Mucosa of rectum (tissue), 2 donors: ENCODE data around the gene SERPINB2.
"Not testable (repeated sequence)": the region's sequence is repeated elsewhere in the genome, so short reads cannot be mapped to it uniquely, and the experiment has no call there.

Source experiments
- H3K27ac ChIP-seq, 2 donors: one replicate each; pipeline ENCODE4 v1.7.0; 2013; ENCODE audit warnings: inconsistent platforms in 2 of 2, low read depth in 2 of 2, low read length in 2 of 2
- H3K27me3 ChIP-seq, 2 donors: one replicate each; pipeline ENCODE4 v1.7.0; 2013; ENCODE audit warnings: low read length in 2 of 2; ENCODE audit not compliant: control insufficient read depth in 2 of 2, insufficient read depth in 2 of 2
- H3K36me3 ChIP-seq, 2 donors: one replicate each; pipeline ENCODE4 v1.7.0; 2013; ENCODE audit warnings: low read length in 2 of 2; ENCODE audit not compliant: control insufficient read depth in 2 of 2, insufficient read depth in 2 of 2
- H3K4me1 ChIP-seq, 2 donors: one replicate each; pipeline ENCODE4 v1.7.0; 2013; ENCODE audit warnings: low read length in 2 of 2, mild to moderate bottlenecking in 1 of 2; ENCODE audit not compliant: control insufficient read depth in 2 of 2, insufficient read depth in 2 of 2
- H3K4me3 ChIP-seq, 2 donors: one replicate each; pipeline ENCODE4 v1.7.0; 2013; ENCODE audit warnings: low read length in 2 of 2
- H3K9ac ChIP-seq, 2 donors: one replicate each; pipeline ENCODE4 v1.7.0; 2013; ENCODE audit warnings: low read length in 2 of 2, low read depth in 1 of 2, mild to moderate bottlenecking in 1 of 2
- H3K9me3 ChIP-seq, 2 donors: one replicate each; pipeline ENCODE4 v1.7.0; 2013; ENCODE audit warnings: low read length in 2 of 2; ENCODE audit not compliant: control insufficient read depth in 2 of 2
- donor health status: healthy.
- donor health status: Normal muscosa, but diverticular disease.

Gene SERPINB2

DNA sequence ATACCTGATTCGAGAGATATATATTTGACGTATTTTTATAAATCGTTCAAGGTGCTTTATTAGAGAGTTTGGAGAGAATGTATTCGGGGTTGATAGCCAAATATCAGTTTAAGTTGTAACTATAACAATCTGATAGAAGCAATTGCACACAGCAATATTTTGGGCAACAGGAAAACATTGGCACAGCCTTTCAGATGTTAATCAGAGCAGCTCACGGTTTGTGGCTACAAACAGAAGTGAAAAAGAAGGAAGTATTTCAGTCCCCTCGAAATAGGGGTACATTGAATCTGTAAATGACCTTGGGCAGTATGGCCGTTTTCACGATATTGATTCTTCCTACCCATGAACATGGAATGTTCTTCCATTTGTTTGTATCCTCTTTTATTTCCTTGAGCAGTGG, 40.8 kb downstream of the SERPINB2 start:
- Histone ChIP-seq H3K27ac (no peak overlapping the region), H3K36me3 (no peaks in the 10 kb centered on the region), H3K27me3 (peaks cover 0 to 3% of the 10 kb centered on the region in 2 donors), H3K4me1 (no peaks in the 10 kb centered on the region), H3K9ac (no peak overlapping the region), H3K4me3 (no peak overlapping the region), H3K9me3 (no peaks in the 10 kb centered on the region)

- H3K27me3 ChIP-seq, H3K27ac ChIP-seq, H3K4me1 ChIP-seq, H3K9ac ChIP-seq, H3K4me3 ChIP-seq, H3K9me3 ChIP-seq, H3K36me3 ChIP-seq: not testable (repeated sequence)
Measured at GRCh38 chr18:63929369-63929768, 41.9 kb downstream of the SERPINB2 start.

DNA sequence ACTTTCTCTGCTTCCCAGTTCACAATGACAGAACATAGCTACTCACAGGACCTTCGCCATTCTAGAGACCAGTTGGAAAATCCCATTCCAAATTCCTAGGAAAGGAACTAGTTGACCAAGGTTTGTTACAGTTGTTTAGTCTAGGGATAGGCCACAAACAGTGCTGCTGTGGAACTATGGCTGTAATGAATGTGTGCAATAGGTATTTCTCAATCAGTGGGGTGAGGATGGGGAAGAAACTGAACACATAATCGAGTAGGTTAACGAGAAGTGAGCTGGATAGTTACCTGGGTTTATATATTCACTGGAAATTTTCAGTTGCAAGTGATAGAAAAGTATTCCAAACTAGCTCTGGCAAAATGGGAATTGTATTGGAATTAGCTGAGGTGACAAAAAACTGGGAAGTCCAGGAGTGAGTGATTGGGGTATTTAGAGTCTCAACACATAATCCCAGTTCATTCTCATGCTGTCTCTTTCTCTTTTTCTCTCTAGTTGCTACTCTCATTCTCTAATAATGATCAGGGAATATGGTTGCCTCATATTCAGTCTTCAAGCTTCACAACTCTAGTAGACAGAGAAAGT, 43.4 kb downstream of the SERPINB2 start:
- no peak overlapping the region for H3K9ac ChIP-seq
- H3K36me3 ChIP-seq = no peaks in the 10 kb centered on the region
- no peak overlapping the region for H3K4me3 ChIP-seq
- H3K9me3 ChIP-seq = no peaks in the 10 kb centered on the region
- no peaks in the 10 kb centered on the region for H3K4me1 ChIP-seq
- H3K27me3 ChIP-seq = peaks cover 0 to 3% of the 10 kb centered on the region in 2 donors
- no peak overlapping the region for H3K27ac ChIP-seq

DNA sequence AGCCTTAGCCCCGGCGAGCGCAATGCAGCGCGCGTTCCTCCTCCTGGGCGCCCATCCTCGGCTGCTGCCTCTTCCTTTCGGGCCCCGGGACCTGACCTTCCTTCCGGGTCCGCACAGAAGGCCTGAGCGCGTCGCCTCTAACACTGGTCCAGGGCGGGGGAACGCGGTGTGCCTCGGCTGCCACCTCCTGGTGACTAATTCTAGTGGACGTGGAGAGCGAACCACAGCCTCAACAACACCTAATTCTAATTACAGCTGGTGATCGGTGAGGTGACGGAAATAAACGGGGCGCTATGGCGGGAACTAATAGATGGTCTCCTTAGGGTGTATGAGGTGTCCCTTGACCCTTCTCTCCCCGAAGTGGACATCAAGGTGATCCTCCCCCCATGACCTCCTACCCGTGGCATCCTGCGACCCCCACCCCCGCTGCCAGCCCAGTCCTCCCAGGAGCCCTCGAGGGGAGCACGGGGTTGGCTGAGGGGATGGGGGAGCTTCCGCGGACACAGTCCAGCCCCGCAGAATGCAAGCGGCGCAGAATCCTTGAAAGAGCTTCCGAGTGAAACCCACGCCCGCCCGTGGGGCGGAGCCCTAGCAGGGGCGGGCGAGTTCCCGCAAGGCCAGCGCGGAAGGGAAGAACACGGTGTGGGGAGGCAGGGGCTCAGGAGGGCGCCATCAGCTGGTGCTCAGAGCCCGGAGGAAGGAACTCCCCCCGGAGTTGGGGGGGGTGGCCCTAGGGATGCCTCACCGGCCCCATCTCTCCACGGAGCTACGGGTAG, 48.8 kb downstream of the SERPINB2 start:
- H3K4me3 ChIP-seq = peak overlapping the region; percentile 57 to 72
- H3K9ac ChIP-seq = peak overlapping the region; percentile 31 to 32
- no peaks in the 10 kb centered on the region for H3K36me3 ChIP-seq
- H3K4me1 ChIP-seq = peaks cover 3 to 6% of the 10 kb centered on the region in 2 donors
- H3K9me3 ChIP-seq = no peaks in the 10 kb centered on the region
- peaks cover 0 to 2% of the 10 kb centered on the region in 2 donors for H3K27me3 ChIP-seq
- no peak overlapping the region for H3K27ac ChIP-seq

- peak overlapping the region in 1 of 2 donors; percentile 31 for H3K9ac ChIP-seq
- H3K9me3 ChIP-seq = no peaks in the 10 kb centered on the region
- peaks cover 3 to 6% of the 10 kb centered on the region in 2 donors for H3K4me1 ChIP-seq
- H3K4me3 ChIP-seq = peak overlapping the region; percentile 57 to 72
- H3K27ac ChIP-seq = no peak overlapping the region
- H3K36me3 ChIP-seq = no peaks in the 10 kb centered on the region
- peaks cover 0 to 2% of the 10 kb centered on the region in 2 donors for H3K27me3 ChIP-seq
Measured at GRCh38 chr18:63936932-63937393, 49.5 kb downstream of the SERPINB2 start.

GRCh38 chr18:63940008-63940407, 52.5 kb downstream of the SERPINB2 start:
- Histone ChIP-seq H3K27me3 (peaks cover 0 to 2% of the 10 kb centered on the region in 2 donors), H3K9ac (no peak overlapping the region), H3K9me3 (no peaks in the 10 kb centered on the region), H3K4me1 (peaks cover 3 to 6% of the 10 kb centered on the region in 2 donors), H3K36me3 (no peaks in the 10 kb centered on the region), H3K4me3 (no peak overlapping the region), H3K27ac (no peak overlapping the region)

DNA sequence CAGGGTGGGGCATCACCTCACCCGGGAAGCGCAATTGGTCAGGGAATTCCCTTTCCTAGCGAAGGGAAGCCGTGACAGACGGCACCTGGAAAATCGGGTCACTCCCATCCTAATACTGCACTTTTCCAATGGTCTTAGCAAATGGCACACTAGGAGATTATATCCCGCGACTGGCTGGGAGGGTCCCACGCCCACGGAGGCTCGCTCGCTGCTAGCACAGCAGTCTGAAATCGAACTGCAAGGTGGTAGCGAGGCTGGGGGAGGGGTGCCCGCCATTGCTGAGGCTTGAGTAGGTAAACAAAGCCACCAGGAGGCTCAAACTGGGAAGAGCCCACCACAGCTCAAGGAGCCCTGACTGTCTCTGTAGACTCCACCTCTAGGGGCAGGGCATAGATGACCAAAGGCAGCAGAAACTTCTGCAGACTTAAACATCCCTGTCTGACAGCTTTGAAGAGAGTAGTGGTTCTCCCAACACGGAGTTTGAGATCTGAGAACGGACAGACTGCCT, 53.1 kb downstream of the SERPINB2 start:
- H3K4me3 ChIP-seq, H3K27ac ChIP-seq, H3K9ac ChIP-seq, H3K27me3 ChIP-seq, H3K36me3 ChIP-seq, H3K4me1 ChIP-seq, H3K9me3 ChIP-seq: not testable (repeated sequence)

- Histone ChIP-seq H3K36me3 (no peaks in the 10 kb centered on the region), H3K9me3 (no peaks in the 10 kb centered on the region), H3K27ac (no peak overlapping the region), H3K4me3 (no peak overlapping the region), H3K9ac (no peak overlapping the region), H3K27me3 (peaks cover 0 to 3% of the 10 kb centered on the region in 2 donors), H3K4me1 (no peaks in the 10 kb centered on the region)
Measured at GRCh38 chr18:63947051-63947790, 59.7 kb downstream of the SERPINB2 start.

DNA sequence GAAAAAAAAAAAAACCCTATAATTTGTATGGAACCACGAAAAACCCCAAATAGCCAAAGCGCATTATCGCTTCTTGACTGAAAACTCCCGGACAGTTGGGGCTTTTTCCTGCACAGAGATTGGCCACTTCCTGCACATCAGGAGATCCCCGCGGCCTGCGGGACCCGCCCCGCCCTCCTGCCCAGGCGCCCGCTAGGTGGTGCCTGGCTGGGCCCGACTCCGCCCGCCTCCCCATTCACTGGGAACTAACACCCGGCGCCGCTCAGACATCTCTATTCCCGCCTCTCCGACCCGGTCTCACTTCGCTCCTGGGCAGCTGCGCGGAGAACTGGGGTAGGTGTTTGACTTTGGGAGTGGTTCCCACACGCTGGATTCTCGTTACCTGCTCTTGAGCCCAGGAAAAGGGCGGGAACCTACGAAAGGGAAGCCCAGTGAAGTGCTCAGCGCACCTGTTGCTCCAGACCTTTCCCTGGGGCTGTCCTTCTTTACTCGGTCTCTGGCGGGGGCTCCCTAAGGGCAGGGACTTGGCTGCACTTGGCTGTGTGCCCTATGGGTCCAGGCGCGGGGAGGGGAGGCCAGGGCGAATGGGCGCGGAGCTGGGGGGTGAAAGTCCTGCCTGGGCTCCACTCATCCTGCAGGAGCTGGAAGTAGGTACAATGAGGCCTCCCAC, 61.7 kb downstream of the SERPINB2 start, which contains the start of gene HMSD:
TSS of gene HMSD (plus strand) at position 234 of the 670 bp plus-strand sequence. CDS start 4,155 bp downstream, outside the sequence.
- Histone ChIP-seq H3K4me3 (peak within 1 kb of the TSS; percentile 59 to 62), H3K9ac (peak within 1 kb of the TSS in 1 of 2 donors; percentile 44), H3K36me3 (no peaks in the 10 kb centered on the region), H3K9me3 (no peaks in the 10 kb centered on the region), H3K4me1 (no peaks in the 10 kb centered on the region), H3K27me3 (peaks cover 0 to 3% of the 10 kb centered on the region in 2 donors), H3K27ac (no peak within 1 kb of the TSS)
